OCI-LY7 (cell line): ENCODE measurements around the gene CEP164.

Source experiments
- CTCF ChIP-seq: fragments of 200-600 bp; sonication (generic); conservative IDR thresholded peaks from 2 replicates; pipeline ENCODE4 v1.5.1; 2014; ENCODE audit warnings: mild to moderate bottlenecking, antibody characterized with exemption, low read length, moderate library complexity, mixed read lengths
- EZH2phosphoT487 ChIP-seq: fragments of 200-600 bp; sonication (generic); IDR thresholded peaks from 2 replicates; pipeline ENCODE4 v1.6.1; 2018; ENCODE audit warnings: low read depth, borderline replicate concordance, mild to moderate bottlenecking, mixed run types, antibody characterized with exemption, low read length, moderate library complexity, mixed read lengths

DNA sequence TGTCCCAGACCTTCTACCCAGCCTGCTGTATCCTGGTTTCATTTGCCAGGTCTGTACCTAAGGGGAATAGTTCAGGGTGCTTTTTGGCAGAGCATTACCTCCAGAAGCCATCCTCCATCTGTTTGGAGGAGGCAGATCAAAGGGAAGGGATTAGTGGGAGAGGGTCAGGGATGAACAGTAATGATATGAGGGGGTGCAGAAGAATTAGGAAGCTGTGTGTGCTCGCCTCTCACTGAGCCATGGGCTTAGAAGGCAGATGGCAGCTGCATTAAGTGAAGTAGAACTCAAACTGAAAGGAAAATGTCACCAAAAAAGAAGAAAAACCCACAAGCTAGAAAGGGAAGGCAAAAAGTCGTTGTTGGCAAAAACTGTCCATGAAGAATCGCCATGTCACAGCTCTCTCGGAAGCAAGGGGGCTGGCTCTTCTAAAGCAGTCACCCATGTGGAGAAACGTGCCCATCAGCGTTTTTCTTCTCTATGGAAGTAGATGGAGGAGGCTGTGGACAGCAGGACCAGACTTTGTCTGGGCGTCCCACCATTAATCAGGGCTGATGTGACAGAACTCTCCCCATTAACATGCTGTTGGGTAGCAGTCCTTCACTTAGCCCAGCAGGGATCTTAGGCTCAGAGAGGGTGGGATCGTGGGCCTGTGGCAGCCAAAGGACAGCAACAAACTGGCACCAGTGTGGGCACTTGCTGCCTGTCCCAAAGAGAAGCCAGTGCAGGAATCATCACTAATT is 46.8 kb downstream of the CEP164 start:
- TF ChIP-seq EZH2phosphoT487 (no peak), CTCF (no peak)
